ENCODE results near the gene ZNF574.

DNA sequence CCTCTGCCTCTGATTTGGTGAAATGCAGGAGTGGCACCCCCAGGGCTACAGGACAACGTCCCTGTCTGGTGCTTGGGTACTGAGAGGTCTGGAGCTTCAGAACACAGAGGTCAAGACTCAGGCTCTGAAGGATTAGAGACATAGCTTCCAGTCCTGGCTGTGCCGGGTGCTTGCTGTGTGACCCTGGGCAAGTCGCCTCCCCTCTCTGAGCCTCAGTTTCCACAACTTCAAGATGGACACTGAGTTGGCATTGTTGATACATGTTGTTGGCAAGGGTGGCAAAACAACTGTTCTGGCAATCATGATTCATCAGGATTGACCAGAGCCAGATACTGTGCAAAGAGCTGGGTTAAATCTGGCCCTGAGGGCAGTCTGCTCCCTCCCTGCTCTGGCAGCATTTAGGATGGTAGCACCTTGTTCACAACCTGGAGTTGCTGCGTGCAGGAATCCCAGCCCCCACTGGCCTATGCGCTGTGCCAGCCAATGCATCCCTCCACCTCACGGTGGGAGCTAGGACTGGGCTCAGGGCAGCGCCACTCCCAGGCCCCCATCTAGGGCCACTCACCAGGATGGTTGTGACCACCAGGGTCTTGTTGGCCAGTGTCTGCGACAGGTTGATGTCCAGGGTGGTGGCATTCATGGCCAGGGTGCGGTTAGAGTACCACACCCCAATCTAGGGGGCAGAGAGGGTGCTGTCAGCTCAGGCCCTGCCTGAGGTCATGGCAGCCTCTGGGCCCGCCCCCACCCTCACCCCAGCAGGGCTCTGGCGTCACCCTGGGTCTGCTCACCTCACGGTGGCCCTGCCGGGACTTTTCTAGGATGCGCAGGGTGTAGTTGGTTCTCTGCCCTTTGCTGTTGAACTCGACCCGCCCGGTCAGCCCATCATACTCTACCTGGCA, 22.7 kb upstream of the ZNF574 start:
- TF ChIP-seq MAX (IDR thresholded peaks at IDR 0.05; ENCODE audit: low read depth) (no peak), FOSL2 (IDR thresholded peaks at IDR 0.05; ENCODE audit: borderline replicate concordance, low read depth) (no peak), SMC3 (IDR thresholded peaks at IDR 0.05; ENCODE audit: low read depth, low read length) (no peak), TEAD4 (IDR thresholded peaks at IDR 0.05; ENCODE audit: borderline replicate concordance, insufficient read depth) (no peak), GABPA (IDR thresholded peaks at IDR 0.05; ENCODE audit: low read depth) (no peak), POLR2AphosphoS5 (IDR thresholded peaks at IDR 0.05; ENCODE audit: low read depth, low read length) (no peak), TAF1 (IDR thresholded peaks at IDR 0.05; ENCODE audit: borderline replicate concordance, low read depth, low read length) (no peak), EP300 (IDR thresholded peaks at IDR 0.05; ENCODE audit: borderline replicate concordance in 1 of 2, low read depth in 1 of 2, low read length in 1 of 2) (no peak), YY1 (IDR thresholded peaks at IDR 0.05; ENCODE audit: low read depth) (no peak), RFX5 (IDR thresholded peaks at IDR 0.05; ENCODE audit: low read length) (no peak), USF2 (IDR thresholded peaks at IDR 0.05; ENCODE audit: borderline replicate concordance, low read depth, low read length) (no peak)
- TF ChIP-seq, protein P1, sequence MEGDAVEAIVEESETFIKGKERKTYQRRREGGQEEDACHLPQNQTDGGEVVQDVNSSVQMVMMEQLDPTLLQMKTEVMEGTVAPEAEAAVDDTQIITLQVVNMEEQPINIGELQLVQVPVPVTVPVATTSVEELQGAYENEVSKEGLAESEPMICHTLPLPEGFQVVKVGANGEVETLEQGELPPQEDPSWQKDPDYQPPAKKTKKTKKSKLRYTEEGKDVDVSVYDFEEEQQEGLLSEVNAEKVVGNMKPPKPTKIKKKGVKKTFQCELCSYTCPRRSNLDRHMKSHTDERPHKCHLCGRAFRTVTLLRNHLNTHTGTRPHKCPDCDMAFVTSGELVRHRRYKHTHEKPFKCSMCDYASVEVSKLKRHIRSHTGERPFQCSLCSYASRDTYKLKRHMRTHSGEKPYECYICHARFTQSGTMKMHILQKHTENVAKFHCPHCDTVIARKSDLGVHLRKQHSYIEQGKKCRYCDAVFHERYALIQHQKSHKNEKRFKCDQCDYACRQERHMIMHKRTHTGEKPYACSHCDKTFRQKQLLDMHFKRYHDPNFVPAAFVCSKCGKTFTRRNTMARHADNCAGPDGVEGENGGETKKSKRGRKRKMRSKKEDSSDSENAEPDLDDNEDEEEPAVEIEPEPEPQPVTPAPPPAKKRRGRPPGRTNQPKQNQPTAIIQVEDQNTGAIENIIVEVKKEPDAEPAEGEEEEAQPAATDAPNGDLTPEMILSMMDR (IDR thresholded peaks at IDR 0.05) = no peak
- TF ChIP-seq, protein P2, sequence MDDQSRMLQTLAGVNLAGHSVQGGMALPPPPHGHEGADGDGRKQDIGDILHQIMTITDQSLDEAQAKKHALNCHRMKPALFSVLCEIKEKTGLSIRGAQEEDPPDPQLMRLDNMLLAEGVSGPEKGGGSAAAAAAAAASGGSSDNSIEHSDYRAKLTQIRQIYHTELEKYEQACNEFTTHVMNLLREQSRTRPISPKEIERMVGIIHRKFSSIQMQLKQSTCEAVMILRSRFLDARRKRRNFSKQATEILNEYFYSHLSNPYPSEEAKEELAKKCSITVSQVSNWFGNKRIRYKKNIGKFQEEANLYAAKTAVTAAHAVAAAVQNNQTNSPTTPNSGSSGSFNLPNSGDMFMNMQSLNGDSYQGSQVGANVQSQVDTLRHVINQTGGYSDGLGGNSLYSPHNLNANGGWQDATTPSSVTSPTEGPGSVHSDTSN (IDR thresholded peaks at IDR 0.05) = no peak
- TF ChIP-seq, protein P3, sequence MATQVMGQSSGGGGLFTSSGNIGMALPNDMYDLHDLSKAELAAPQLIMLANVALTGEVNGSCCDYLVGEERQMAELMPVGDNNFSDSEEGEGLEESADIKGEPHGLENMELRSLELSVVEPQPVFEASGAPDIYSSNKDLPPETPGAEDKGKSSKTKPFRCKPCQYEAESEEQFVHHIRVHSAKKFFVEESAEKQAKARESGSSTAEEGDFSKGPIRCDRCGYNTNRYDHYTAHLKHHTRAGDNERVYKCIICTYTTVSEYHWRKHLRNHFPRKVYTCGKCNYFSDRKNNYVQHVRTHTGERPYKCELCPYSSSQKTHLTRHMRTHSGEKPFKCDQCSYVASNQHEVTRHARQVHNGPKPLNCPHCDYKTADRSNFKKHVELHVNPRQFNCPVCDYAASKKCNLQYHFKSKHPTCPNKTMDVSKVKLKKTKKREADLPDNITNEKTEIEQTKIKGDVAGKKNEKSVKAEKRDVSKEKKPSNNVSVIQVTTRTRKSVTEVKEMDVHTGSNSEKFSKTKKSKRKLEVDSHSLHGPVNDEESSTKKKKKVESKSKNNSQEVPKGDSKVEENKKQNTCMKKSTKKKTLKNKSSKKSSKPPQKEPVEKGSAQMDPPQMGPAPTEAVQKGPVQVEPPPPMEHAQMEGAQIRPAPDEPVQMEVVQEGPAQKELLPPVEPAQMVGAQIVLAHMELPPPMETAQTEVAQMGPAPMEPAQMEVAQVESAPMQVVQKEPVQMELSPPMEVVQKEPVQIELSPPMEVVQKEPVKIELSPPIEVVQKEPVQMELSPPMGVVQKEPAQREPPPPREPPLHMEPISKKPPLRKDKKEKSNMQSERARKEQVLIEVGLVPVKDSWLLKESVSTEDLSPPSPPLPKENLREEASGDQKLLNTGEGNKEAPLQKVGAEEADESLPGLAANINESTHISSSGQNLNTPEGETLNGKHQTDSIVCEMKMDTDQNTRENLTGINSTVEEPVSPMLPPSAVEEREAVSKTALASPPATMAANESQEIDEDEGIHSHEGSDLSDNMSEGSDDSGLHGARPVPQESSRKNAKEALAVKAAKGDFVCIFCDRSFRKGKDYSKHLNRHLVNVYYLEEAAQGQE (IDR thresholded peaks at IDR 0.05; ENCODE audit: low read depth, low read length) = no peak
